ENCODE results near the gene ARSD.
"Not testable (repeated sequence)": the region's sequence is repeated elsewhere in the genome, so short reads cannot be mapped to it uniquely, and the experiment has no call there.

The ARSD gene

DNA sequence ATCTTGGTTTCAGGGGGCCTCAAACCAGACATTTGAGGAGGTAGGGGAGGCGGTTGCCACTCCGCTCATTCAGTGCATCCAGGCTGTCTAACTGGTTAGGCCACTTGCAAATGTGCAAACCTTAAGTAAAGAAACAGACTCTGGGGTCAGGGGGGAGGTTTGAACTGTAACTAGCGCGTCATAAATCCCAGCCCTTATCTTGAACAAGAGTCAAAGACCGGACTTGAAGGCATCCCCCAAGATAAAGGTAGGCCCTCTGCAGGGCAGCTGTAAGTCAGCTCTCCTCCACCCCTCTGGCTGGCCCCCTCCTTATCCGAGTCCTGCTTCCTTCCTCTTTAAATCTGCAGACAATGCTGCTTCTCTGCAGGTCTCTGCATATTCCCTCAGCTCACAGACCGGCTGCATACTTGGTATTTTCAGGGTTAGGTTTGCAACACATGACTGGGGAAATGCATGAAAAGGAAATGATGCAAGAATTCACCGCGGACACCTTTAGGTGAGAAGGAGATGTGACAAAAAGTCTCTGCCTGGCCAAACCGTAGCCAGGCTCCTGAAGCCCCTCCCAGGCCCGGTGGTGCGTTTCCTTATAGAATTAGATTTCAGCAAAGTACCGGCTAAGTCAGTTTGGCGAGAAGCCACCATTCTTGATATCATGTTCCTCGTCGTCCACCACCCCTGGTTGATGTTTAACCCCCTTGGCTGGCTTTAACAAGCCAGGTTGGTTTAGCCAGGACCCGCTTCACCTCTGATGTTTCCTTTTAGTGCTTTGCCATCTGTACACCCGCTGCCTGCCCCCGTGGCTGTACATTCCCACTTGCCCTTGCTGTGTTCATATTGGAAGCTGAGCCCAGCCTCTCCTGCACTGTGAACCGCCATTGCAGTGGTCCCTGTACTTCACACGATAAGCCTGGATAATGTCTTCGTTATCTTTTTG, 31.2 kb downstream of the ARSD start:
- FAIRE-seq, result peak; percentile 17
- peak; percentile 5 for DNase-seq (ENCODE audit: low spot score)

DNA sequence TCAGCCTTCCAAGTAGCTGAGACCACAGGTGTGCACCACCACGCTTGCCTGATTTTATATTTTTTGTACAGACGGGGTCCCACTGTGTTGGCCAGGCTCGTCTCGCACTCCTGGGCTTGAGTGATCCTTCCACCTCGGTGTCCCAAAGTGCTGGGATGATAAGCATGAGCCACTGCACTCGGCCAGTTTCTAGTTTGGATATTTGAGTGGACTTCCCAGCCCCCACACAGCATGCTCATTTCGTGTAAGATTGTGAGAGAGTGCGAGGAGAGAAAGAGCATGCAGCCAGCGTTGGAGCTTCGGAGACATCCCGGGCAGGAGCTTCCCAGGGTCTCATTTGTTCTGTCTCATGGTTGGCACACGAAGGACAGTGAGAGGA, 31.8 kb downstream of the ARSD start:
- FAIRE-seq (no peak), DNase-seq (ENCODE audit: low spot score) (no peak)

DNA sequence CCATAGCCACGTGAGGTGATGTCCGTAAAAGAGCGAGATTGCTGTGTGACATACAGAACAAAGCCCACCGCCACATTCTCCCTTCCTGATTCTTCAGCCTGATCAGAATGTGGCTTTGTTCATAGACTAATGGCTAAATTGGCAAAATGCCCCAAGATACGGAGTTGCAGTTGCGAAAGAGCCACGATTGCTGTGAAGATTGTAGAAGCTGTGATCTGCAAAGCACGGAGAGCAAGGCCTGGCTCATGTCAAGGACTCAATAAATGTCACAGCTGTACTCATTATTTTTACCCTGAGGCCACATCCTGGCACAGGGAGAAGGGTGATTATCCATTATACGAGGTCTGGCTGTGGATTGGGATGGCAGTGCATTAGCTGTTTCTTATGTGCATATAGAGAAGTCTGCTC, 34.2 kb downstream of the ARSD start:
- DNase-seq (ENCODE audit: low spot score), result no peak
- FAIRE-seq, result no peak

DNA sequence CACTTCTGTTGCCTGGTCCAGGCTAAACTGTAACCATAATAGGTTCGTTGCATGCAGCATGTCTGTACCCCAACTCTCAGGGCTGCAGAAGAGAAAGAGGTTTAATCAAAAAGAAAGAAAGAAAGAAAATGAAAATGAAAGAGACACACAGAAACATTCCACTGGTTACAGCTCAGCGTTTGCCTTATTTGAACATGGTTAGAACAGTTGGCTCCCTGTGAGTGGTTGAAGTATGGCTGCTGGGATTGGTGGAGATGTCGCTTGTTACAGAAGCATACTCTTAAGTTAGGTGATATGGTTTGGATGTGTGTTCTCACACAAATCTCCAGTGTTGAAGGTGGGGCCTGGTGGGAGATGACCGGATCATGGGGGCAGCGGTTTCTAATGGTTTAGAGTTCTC, 36.3 kb downstream of the ARSD start:
- DNase-seq (ENCODE audit: low spot score), result no peak
- FAIRE-seq, result no peak

DNA sequence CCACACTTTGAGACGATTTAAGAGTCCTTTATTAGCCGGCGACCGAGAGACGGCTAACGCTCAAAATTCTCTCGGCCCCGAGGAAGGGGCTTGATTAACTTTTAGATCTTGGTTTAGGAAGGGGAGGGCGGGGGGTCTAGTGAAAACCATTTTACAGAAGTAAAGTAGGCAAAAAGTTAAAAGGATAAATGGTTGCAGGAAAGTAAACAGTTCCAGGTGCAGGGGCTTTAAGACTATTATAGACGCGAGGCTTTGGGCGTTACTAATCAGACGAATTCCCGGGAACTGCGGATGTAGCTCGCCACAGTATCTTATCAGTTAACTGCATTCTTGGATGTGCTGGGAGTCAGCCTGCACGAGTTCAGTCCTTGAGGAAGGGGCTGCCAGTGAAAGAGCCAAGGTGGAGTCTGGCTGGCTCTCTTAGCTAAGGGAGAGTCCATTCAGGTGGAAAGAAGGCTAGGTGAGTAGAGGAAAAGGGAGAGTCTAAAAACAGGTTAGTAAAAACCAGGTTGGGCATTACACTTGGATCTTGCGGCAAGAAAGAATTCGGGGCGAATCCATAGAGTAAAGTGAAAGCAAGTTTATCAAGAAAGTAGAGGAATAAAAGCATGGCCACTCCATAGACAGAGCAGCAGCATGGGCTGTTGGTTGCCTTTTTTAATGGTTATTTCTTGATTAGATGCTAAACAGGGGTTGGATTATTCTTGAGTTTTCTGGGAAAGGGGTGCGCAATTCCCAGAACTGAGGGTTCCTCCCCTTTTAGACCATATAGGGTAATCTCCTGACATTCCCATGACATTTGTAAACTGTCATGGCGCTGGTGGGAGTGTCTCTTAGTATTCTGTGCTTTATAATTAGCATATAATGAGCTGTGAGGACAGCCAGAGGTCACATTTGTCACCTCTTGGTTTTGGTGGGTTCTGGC, 38.3 kb downstream of the ARSD start:
- FAIRE-seq; DNase-seq (ENCODE audit: low spot score): not testable (repeated sequence)

DNA sequence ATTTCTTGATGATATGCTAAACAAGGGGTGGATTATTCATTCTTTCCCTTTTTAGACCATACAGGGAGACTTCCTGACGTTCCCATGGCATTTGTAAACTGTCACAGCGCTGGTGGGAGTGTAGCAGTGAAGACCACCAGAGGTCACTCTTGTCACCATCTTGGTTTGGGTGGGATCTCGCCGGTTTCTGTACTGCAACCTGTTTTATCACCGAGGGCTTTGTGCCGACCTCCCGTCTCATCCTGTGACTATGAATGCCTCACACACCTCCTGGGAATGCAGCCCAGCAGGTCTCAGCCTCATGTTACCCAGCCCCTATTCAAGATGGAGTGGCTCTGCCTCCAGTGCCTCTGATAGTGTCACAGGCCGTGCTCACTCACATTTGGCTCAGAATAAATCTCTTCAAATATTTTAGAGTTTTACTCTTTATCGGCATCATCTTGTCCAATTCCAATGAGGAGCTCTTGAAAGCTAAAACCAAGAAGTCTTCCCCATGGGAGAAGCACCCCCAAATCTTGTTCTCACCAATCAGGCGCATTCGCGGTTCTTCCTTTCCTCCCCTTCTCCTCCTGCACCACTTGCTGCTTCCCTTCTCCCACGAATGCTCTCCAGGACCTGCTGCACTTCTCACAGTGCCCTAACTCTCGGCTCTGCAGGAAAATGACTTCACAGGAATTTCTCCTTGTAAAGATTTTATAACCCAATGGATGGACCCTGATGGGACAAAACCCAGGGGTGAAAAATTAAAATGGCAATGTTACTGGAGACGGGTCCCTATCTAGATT, 39.2 kb downstream of the ARSD start:
- not testable (repeated sequence) for FAIRE-seq; DNase-seq (ENCODE audit: low spot score)

DNA sequence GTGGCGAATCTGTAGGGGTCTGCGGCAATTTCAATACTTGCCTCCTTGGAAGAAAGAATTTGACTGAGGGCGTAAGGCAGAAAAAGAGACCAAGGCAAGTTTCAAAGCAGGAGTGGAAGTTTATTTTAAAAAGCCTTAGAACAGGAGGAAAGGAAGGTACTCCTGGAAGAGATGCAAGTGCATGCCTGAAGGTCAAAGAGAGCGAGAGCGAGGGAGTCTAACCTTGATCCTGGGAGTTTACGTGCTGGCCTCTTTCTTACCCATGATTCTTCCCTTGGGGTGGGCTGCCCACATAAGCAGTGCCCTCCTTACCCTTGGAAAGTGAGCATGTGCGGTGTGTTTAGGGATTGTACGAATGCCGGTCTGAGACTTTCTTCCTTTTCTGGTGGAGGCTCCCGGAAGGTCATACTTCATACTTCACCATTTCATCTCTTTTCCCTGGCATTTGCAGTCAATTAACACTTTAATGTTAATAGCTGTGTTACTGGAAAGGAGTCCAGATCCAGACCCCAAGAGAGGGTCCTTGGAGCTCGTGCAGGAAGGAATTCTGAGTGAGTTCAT, 40.0 kb downstream of the ARSD start:
- DNase-seq (ENCODE audit: low spot score), result no peak
- no peak for FAIRE-seq

DNA sequence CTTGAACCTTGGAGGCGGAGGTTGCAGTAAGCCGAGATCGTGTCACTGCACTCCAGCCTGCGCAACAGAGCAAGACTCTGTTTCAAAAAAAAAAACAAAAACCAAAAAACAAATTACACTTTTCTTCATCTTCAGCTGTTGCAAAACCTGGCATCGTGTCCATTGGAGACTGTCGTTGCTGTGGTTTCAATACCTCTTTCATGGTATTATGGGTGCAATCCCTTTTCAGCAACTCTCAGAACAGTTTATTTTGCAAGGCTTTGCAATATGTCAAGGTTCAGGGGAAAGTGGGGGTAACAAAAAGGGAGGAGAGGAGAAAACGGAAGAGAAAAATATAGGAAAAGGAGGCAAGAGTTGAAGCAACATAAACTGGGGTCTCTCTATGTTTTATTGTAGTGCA, 40.8 kb downstream of the ARSD start:
- DNase-seq (ENCODE audit: low spot score) (no peak), FAIRE-seq (no peak)

DNA sequence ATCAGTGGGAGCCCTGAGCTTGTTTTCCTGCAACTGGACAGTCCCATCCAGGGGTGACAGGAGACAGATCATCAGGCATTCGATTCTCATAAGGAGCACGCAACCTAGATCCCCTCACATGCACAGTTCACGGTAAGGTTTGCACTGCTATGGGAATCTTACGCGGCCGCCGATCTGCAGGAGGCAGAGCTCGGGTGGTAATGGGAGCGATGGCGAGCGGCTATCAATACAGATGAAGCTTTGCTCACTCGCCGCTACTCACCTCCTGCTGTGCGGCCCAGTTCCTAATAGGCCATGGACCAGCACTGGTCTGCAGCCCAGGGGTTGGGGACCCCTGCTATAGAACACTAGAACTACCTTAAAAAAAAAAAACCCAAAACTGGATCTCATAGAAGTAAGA, 45.4 kb downstream of the ARSD start:
- DNase-seq (ENCODE audit: low spot score) (no peak), FAIRE-seq (no peak)

DNA sequence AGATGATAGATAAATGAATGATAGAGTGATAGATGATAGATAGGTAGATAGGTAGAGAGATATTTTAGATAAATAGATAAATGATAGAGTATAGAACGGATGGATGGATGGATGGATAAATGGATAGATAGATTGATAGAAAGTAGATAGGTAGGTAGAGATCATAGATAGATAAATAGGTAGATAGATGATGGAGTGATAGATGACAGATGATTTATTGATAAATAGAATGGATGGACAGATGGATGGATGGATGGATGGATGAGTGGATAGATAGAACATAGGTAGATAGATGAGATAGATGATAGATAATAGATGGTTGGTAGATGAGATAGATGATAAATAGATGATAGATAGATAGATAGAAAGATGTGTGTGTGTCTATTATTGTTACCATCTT, 49.5 kb downstream of the ARSD start:
- DNase-seq (ENCODE audit: low spot score) (no peak), FAIRE-seq (no peak)

DNA sequence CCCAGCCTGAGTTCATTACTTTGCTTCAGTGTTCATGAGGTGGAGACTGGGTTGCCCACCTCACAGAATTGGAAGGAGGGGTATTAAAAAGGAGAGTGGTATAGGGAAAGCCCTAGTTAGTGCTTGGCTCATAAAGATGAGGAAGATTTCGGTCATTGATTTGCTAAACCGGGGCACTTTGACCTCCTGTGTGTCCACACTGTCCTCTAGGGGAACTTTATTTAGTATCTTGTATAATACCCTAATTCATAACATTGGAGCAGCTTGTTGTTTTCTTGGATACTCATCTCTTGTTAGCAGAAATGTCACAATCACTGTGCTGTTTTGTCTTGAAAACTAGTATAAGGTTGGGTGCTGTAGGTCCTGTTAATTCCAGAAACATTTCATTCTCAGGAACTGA, 50.6 kb downstream of the ARSD start:
- no peak for DNase-seq (ENCODE audit: low spot score)

DNA sequence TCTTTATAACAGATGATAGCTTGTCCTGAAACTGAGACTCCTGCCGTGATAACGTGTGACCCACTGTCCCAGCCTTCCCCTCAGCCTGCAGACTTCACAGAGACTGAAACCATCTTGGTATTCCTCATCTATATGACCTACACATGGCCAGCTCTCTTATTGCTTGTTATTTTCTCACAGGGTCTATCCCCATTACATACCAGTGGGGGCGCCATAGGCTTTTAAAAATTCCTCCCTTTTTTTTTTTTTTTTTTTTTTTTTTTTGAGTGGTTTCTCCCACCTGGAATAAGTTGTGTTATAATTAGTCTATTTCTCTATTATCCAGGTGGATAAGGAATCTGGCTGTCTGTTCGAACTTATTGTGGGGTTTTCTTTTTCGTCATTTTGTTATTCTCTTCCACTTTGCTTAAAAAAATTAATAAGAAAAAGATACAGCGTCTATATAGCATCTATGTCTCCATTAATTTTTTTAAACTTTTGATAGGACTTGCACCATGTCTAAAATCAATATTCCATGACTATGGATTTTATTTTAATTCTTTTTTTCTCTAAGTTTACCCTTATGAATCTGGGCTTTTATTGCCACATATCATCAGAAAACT, 53.2 kb downstream of the ARSD start:
- FAIRE-seq, result peak; percentile 23
- DNase-seq (ENCODE audit: low spot score), result no peak

More for the DNA sequence above, 50.6 kb downstream of the ARSD start:
- no peak for FAIRE-seq

DNA sequence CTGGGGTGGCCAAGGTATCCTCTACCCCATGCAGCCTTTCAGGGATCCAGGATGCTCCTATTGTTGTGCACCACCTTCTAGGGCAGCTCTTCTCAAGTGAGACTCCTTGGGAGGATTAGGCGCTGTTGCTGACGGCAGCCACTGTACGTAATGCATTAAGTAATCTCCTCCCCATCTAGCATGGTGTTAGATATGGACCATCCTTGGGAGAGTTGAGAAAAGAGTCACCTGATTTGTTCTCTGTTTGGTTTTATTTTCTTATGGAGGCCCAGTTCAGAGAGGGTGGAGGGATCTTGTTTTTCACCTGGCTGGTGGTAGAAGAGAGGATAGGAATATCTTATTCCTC, 54.0 kb downstream of the ARSD start:
- no peak for FAIRE-seq

DNA sequence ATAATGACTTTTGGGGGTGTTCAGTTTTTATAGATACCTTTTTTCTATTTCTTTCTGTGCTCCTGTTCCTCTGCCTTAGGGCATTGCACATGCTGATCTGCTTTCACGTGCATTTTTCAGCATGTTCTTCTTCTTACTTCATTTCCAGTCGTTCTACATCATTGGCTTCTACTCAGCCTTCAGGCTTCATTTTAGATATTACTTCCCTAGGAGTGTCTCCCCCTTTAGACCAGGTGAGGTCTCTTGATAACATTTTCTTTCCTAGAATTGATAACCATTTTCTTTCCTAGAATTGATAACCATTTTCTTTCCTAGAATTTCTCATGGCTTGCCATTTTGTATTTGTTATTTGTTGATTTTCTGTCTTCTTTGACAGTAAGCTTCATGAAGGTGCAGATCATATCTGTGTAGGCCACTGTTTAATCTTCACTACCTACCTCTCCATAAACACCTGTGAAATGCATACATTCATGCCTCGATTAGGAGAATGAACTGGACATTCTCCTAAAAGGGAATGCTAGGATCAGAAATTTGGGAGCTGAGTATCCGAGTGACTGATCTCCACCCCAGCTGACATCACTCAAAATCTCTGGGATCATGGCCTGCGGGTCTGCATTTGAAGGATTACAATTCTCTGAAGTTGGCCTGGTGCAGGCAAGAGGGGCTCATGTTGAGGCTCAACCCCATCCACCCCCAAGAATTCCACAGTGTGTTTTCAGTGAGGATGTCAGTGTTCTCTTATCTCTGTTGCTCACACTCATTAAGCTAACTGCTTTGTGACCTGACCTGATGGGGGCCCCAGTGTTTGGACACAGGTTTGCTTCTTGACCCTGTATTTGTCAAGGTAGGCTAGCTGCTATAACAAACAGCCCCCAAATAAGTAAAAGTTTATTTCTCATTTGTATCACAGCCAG, 54.7 kb downstream of the ARSD start:
- no peak for DNase-seq (ENCODE audit: low spot score)
- FAIRE-seq, result no peak

More for the DNA sequence above, 54.0 kb downstream of the ARSD start:
- no peak for DNase-seq (ENCODE audit: low spot score)

DNA sequence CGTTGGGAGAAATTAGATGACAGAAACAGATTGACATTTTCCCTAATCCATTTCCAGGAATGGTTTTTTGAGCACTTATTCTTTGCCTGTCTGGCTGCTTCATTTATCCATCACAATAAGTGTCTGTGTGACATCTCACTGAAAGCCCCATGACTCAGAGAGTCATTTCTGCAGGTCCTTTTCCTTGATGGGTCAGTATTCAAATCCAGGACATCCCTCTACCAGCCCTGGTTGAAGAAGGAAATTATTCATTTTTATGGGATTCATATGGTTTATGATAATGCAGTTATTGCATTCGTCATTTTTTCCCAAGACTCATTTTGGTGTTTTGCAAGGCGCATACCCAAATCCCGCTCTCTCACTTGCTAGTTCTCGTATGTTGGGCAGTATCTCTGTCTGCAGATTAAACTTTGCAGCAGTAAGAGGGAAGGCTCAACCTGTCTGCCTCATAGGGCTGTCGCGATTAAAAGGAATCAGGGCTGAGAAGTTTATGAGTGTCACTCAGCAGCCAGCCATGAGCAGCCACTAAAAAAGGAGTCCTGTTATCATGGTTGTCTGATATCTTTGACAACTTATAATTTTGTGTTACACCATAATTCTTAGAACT, 56.4 kb downstream of the ARSD start:
- FAIRE-seq (no peak), DNase-seq (ENCODE audit: low spot score) (no peak)

DNA sequence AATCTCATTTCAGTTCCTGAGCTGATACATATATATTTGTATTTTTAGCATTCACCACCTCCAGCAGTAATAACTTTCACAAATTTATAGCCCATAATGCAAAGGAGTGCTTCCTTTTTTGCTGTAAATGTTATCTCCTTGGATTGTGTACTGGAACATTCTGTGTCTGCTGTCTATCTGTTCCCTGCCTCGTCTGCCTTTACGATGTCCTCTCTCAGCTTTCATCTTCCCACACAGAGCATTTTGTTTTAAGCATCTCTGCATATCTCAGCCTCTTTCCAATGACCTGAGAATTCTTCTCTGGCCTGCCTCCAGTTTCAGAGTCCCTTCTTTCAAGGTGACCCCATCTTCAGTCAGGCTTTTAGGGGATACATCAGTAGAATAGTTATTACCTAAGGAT, 57.3 kb downstream of the ARSD start:
- FAIRE-seq, result no peak
- DNase-seq (ENCODE audit: low spot score), result no peak

DNA sequence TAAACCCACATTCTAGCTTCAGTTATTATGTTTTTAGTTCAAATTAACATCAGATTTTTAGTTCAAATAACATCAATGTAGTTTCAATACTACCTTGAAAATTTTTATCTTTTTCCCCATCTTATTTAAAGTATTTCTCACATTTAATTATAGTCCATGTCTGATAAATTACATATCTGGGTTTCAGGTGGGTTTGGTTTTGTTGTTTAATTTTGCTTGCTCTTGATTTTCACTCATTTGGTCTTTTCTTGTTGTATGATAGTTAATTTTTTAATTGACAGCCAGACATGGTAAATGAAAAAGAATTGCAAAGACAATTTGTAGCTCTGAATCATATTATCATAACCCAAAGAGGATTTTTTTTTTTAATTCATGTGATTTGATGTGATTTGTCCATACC, 58.5 kb downstream of the ARSD start:
- no peak for DNase-seq (ENCODE audit: low spot score)
- no peak for FAIRE-seq

DNA sequence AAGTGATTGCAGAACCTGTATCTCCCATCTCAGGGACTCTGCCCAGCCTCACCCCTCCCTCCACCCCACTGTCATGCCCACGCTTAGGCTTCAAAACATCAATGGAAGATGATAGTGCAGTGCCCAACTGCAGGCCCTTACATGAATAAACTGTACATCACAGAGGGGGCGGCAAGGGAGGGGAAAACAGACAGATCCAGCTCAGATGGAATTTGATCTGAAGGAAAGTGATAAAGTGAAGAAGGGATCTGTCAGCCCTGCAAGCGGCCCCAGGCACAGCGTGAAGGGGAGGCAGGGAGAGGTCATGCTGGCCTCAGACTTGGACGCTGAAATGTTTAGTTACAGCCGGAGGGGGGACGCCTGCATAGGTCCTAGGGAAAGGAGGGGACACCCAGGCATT, 61.9 kb downstream of the ARSD start:
- DNase-seq (ENCODE audit: low spot score) (no peak), FAIRE-seq (no peak)

DNA sequence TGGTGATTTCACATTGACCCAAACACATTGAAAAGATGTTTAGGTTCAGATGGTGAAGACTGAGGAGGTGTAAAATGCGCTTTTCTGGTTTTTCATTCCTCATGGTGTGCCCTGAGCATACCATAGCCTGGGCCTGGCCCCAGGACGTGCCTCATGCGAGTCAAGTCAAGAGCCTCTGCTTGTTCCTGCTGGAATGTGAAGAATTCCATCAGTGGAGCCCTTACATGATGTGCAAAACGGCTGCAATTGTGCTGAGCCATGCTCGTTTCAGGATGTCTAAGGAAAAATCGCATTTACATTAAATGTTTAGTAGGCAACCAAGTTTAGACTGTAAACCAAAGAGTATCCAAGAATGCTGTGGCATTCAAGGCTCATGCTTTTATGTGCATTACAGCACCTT, 65.5 kb downstream of the ARSD start:
- no peak for FAIRE-seq

More for the DNA sequence above, 65.5 kb downstream of the ARSD start:
- DNase-seq (ENCODE audit: low spot score), result no peak
